ENCODE data around the gene GRIN2D.

Gene GRIN2D

DNA sequence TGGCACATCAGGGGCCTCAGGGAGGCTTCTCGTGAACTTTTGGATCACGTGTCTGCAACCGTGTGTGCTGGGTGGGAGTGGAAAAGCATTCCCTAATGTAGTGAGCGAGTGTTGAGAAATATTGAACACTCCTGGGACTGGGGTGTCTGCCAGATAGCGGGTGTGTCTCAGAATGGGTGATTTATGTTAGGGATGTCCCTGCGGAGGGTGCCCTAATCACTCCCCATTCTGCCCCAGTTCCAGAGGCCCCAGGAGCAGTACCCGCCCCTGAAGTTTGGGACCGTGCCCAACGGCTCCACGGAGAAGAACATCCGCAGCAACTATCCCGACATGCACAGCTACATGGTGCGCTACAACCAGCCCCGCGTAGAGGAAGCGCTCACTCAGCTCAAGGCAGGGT is 28.1 kb downstream of the GRIN2D start:
- POLR2A ChIA-PET: no interaction called here
- Histone ChIP-seq H3K4me1 (ENCODE audit: control insufficient read depth, insufficient read depth, low read length) (peaks cover 4% of the 10 kb centered on the region; the same call in 1 of the 2 replicates), H3K27ac (ENCODE audit: extremely low read depth, low read depth, low read length) (no peak overlapping the region), H3K9me3 (ENCODE audit: control insufficient read depth, insufficient read depth, low read depth, low read length) (no peaks in the 10 kb centered on the region), H3K36me3 (ENCODE audit: control insufficient read depth in 2 of 2, insufficient read depth in 1 of 2, low read length in 2 of 2) (no peaks in the 10 kb centered on the region), H3K4me3 (ENCODE audit: low read depth, low read length) (no peak overlapping the region)
- TF ChIP-seq ZNF707 (tag by site-specific recombination; IDR thresholded peaks at IDR 0.05) (no peak), ZNF354C (tag by site-specific recombination; IDR thresholded peaks at IDR 0.05; ENCODE audit: borderline replicate concordance, low read depth) (no peak), KLF1 (tag by site-specific recombination; IDR thresholded peaks at IDR 0.05) (peak; percentile 44; the same call in 1 of the 2 replicates)
- CTCF ChIA-PET: no interaction called here

DNA sequence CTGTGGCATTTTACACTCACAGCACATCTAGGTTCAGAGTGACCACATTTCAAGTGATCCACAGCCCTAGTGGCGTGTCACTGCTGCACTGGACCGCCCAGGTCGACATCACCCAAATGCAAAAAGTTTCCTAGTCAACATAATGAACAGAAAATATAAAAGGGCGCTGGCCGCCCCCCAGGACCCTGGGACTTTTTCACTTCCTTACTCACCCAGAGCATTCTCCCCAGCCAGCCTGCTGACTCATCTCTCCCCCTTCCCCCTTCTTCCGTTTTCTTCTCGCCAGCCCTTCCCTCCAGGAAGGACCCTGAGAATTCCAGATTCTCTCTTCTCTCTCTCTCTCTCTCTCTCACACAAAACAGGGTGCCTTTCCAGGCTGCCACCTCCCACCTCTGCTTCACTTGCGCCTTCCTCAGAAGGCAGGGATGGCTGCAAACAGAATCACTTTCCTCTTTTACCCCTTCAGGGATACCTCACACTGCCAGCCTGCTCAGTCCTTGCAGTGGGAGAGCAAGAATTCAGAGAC is 31.3 kb downstream of the GRIN2D start:
- 0 out of 2 replicates have a peak overlapping the region, but pooled peaks have one; percentile 31 for H3K27ac ChIP-seq (ENCODE audit: extremely low read depth, low read depth, low read length)
- POLR2A ChIA-PET: interaction anchor here (1.0 kb wide), 1 partner anchor 93 kb away, joined by 7 read pairs; no protein-coding TSS in a partner anchor
- TF ChIP-seq HOXA7 (CRISPR knock-in tag; IDR thresholded peaks at IDR 0.05; ENCODE audit: borderline replicate concordance): no peak
- peak; percentile 31; the same call in 1 of the 2 replicates for TF ChIP-seq PRDM10 (tag by site-specific recombination; IDR thresholded peaks at IDR 0.05)
- TF ChIP-seq ZNF423 (tag by site-specific recombination; IDR thresholded peaks at IDR 0.05): no peak
- peak; percentile 77 for TF ChIP-seq PRDM1 (tag by site-specific recombination; IDR thresholded peaks at IDR 0.05)
- TF ChIP-seq ZNF704 (tag by site-specific recombination; IDR thresholded peaks at IDR 0.05): no peak
- TF ChIP-seq, protein P1, sequence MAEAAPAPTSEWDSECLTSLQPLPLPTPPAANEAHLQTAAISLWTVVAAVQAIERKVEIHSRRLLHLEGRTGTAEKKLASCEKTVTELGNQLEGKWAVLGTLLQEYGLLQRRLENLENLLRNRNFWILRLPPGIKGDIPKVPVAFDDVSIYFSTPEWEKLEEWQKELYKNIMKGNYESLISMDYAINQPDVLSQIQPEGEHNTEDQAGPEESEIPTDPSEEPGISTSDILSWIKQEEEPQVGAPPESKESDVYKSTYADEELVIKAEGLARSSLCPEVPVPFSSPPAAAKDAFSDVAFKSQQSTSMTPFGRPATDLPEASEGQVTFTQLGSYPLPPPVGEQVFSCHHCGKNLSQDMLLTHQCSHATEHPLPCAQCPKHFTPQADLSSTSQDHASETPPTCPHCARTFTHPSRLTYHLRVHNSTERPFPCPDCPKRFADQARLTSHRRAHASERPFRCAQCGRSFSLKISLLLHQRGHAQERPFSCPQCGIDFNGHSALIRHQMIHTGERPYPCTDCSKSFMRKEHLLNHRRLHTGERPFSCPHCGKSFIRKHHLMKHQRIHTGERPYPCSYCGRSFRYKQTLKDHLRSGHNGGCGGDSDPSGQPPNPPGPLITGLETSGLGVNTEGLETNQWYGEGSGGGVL (tag by site-specific recombination; IDR thresholded peaks at IDR 0.05): peak; percentile 60
- peak; percentile 47; the same call in 1 of the 2 replicates for TF ChIP-seq IKZF3 (tag by site-specific recombination; IDR thresholded peaks at IDR 0.05)
- no peak for TF ChIP-seq ZNF488 (tag by site-specific recombination; IDR thresholded peaks at IDR 0.05)
- TF ChIP-seq OSR2 (tag by site-specific recombination; IDR thresholded peaks at IDR 0.05): no peak
- no peak for TF ChIP-seq ZNF202 (tag by site-specific recombination; IDR thresholded peaks at IDR 0.05; ENCODE audit: borderline replicate concordance)
- TF ChIP-seq ZFHX2 (tag by site-specific recombination; conservative IDR thresholded peaks at IDR 0.05): peak; percentile 10; the same call in 1 of the 2 replicates
- no peak for TF ChIP-seq ZNF521 (tag by site-specific recombination; IDR thresholded peaks at IDR 0.05)
- TF ChIP-seq, protein P2, sequence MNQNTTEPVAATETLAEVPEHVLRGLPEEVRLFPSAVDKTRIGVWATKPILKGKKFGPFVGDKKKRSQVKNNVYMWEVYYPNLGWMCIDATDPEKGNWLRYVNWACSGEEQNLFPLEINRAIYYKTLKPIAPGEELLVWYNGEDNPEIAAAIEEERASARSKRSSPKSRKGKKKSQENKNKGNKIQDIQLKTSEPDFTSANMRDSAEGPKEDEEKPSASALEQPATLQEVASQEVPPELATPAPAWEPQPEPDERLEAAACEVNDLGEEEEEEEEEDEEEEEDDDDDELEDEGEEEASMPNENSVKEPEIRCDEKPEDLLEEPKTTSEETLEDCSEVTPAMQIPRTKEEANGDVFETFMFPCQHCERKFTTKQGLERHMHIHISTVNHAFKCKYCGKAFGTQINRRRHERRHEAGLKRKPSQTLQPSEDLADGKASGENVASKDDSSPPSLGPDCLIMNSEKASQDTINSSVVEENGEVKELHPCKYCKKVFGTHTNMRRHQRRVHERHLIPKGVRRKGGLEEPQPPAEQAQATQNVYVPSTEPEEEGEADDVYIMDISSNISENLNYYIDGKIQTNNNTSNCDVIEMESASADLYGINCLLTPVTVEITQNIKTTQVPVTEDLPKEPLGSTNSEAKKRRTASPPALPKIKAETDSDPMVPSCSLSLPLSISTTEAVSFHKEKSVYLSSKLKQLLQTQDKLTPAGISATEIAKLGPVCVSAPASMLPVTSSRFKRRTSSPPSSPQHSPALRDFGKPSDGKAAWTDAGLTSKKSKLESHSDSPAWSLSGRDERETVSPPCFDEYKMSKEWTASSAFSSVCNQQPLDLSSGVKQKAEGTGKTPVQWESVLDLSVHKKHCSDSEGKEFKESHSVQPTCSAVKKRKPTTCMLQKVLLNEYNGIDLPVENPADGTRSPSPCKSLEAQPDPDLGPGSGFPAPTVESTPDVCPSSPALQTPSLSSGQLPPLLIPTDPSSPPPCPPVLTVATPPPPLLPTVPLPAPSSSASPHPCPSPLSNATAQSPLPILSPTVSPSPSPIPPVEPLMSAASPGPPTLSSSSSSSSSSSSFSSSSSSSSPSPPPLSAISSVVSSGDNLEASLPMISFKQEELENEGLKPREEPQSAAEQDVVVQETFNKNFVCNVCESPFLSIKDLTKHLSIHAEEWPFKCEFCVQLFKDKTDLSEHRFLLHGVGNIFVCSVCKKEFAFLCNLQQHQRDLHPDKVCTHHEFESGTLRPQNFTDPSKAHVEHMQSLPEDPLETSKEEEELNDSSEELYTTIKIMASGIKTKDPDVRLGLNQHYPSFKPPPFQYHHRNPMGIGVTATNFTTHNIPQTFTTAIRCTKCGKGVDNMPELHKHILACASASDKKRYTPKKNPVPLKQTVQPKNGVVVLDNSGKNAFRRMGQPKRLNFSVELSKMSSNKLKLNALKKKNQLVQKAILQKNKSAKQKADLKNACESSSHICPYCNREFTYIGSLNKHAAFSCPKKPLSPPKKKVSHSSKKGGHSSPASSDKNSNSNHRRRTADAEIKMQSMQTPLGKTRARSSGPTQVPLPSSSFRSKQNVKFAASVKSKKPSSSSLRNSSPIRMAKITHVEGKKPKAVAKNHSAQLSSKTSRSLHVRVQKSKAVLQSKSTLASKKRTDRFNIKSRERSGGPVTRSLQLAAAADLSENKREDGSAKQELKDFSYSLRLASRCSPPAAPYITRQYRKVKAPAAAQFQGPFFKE (tag by site-specific recombination; IDR thresholded peaks at IDR 0.05; ENCODE audit: borderline replicate concordance): no peak
- 0 out of 2 replicates have a peak, but pooled peaks have one; percentile 51 for TF ChIP-seq PATZ1 (tag by site-specific recombination; IDR thresholded peaks at IDR 0.05)
- 0 out of 2 replicates have a peak, but pooled peaks have one; percentile 18 for TF ChIP-seq SP7 (tag by site-specific recombination; IDR thresholded peaks at IDR 0.05)

More for the DNA sequence above, 31.3 kb downstream of the GRIN2D start:
- Histone ChIP-seq H3K4me3 (ENCODE audit: low read depth, low read length) (no peak overlapping the region; the same call in 1 of the 2 replicates), H3K36me3 (ENCODE audit: control insufficient read depth in 2 of 2, insufficient read depth in 1 of 2, low read length in 2 of 2) (no peaks in the 10 kb centered on the region), H3K4me1 (ENCODE audit: control insufficient read depth, insufficient read depth, low read length) (peaks cover 4% of the 10 kb centered on the region; the same call in 1 of the 2 replicates), H3K9me3 (ENCODE audit: control insufficient read depth, insufficient read depth, low read depth, low read length) (no peaks in the 10 kb centered on the region)
- CTCF ChIA-PET: no interaction called here
